ENCODE measurements around the gene RASA3.

The RASA3 gene

GRCh38 chr13:114013952-114014629 lies 118.3 kb downstream of the RASA3 start:
- DNase-seq: no peak

GRCh38 chr13:114013336-114013735 lies 119.1 kb downstream of the RASA3 start:
- DNase-seq: no peak

- no peak for DNase-seq
These were observed 119.5 kb downstream of the RASA3 start for GRCh38 chr13:114012921-114013320.

- no peak for DNase-seq
These were observed 120.3 kb downstream of the RASA3 start for GRCh38 chr13:114012141-114012540.

GRCh38 chr13:114011226-114011625 lies 121.2 kb downstream of the RASA3 start:
- no peak for DNase-seq

GRCh38 chr13:114010401-114011101 lies 121.9 kb downstream of the RASA3 start:
- no peak for DNase-seq

- no peak for DNase-seq
These were observed 122.6 kb downstream of the RASA3 start for GRCh38 chr13:114009590-114010400.

- DNase-seq: no peak
These were observed 123.3 kb downstream of the RASA3 start for GRCh38 chr13:114008964-114009589.

- no peak for DNase-seq
These were observed 124.9 kb downstream of the RASA3 start for GRCh38 chr13:114007566-114007965.

- DNase-seq: no peak
These were observed 127.2 kb downstream of the RASA3 start for GRCh38 chr13:114005206-114005724.

GRCh38 chr13:114004420-114005205 lies 127.8 kb downstream of the RASA3 start:
- no peak for DNase-seq

- no peak for DNase-seq
These were observed 129.6 kb downstream of the RASA3 start for GRCh38 chr13:114002771-114003321.

- no peak for DNase-seq
These were observed 130.3 kb downstream of the RASA3 start for GRCh38 chr13:114002009-114002544.

- DNase-seq: no peak
These were observed 131.0 kb downstream of the RASA3 start for GRCh38 chr13:114001331-114002008.

- no peak for DNase-seq
These were observed 132.0 kb downstream of the RASA3 start for GRCh38 chr13:114000151-114001040.

GRCh38 chr13:113999618-113999910 lies 132.9 kb downstream of the RASA3 start:
- DNase-seq: no peak

- no peak for DNase-seq
These were observed 133.4 kb downstream of the RASA3 start for GRCh38 chr13:113998781-113999617.

GRCh38 chr13:113997845-113998751 lies 134.3 kb downstream of the RASA3 start:
- DNase-seq: no peak
